Measurements from ENCODE around the gene TMEM150A. TPM values are rescaled to one million over a fixed set of nuclear protein-coding genes. Genes with fewer than 3 reads are reported as not detected.

TMEM150A gene
- total and polyA plus RNA-seq, 2 of the 13 experiments (the other 11 are each of a cell fraction or from before 2014, with no cell fraction given), result 30.1 to 70.4 TPM

DNA sequence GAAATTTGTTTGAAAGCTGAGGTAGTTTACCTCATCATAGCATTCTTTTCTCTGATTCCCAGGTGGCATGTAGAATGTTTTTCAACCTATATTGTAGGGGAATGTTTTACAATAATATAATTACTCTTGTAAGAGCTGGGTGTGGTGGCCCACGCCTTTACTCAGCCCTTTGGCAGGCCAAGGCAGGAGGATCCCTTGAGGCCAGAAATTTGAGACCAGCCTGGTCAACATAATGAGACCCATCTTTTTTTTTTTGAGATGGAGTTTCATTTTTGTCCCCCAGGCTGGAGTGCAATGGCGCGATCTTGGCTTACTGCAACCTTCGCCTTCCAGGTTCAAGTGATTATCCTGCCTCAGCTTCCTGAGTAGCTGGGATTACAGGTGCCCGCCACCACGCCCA is 17.1 kb upstream of the TMEM150A start:
- H3K4me2 ChIP-seq (ENCODE audit: low read depth, low read length), result no peak overlapping the region
- no peak overlapping the region for H2AFZ ChIP-seq (ENCODE audit: low read length)
- no peak overlapping the region for H3K9ac ChIP-seq (ENCODE audit: insufficient read depth, low read depth, low read length)
- peaks cover 10% of the 10 kb centered on the region for H4K20me1 ChIP-seq (ENCODE audit: insufficient read depth, low read length)
- CTCF ChIA-PET (ENCODE audit: low intra/inter-chr PET ratio, low total read pairs), result no interaction called here
- in situ Hi-C loops (cut with HindIII; ENCODE audit: extremely low pct_ligation_motif_present, low pct_unique_long_range_greater_than_20kb) (no loop called here), intact Hi-C loops (cut with micrococcal nuclease; ENCODE audit: unreplicated experiment) (no loop called here)
- H3K4me1 ChIP-seq (ENCODE audit: insufficient read depth, low read length), result peaks cover 60% of the 10 kb centered on the region
- FAIRE-seq (no peak), DNase-seq (ENCODE audit: low spot score) (no peak), ATAC-seq (no peak)
- BruUV-seq (replicated peaks), result no TSS peak
- POLR2A ChIA-PET, result interaction anchor here (1.5 to 5.6 kb wide), 3 partner anchors 18 to 81 kb away, joined by 4 to 36 read pairs (median 8); partner anchors contain the start of gene GGCX
- H3K4me3 ChIP-seq (replicated peaks in 1 of 3; ENCODE audit: insufficient read depth in 1 of 3, low read depth in 2 of 3, low read length in 3 of 3), result no peak overlapping the region
- H3K79me2 ChIP-seq (ENCODE audit: insufficient read depth, low read length), result peaks cover 42% of the 10 kb centered on the region
- H3K27me3 ChIP-seq (ENCODE audit: control insufficient read depth in 1 of 2, insufficient read depth in 2 of 2, low read length in 2 of 2), result no peaks in the 10 kb centered on the region
- WGBS (ENCODE audit: low lambda C conversion rate), result 99% methylated on average over 6 of the region's 6 CpGs
- peaks cover 21 to 52% of the 10 kb centered on the region in 2 experiments for H3K36me3 ChIP-seq (replicated peaks in 1 of 2; ENCODE audit: control insufficient read depth in 1 of 2, insufficient read depth in 2 of 2, low read length in 2 of 2)
- no peak overlapping the region for H3K27ac ChIP-seq (ENCODE audit: extremely low read length, insufficient read depth, low read length)
- H3K9me3 ChIP-seq (ENCODE audit: low read length), result no peaks in the 10 kb centered on the region
- TF ChIP-seq ZNF207 (IDR thresholded peaks at IDR 0.05; ENCODE audit: borderline replicate concordance) (no peak), ZNF674 (CRISPR knock-in tag; IDR thresholded peaks at IDR 0.05; ENCODE audit: low read depth) (no peak), WIZ (CRISPR knock-in tag; IDR thresholded peaks at IDR 0.05) (no peak), ZNF75D (CRISPR knock-in tag; IDR thresholded peaks at IDR 0.05; ENCODE audit: borderline replicate concordance) (no peak), NR1H2 (CRISPR knock-in tag; IDR thresholded peaks at IDR 0.05; ENCODE audit: borderline replicate concordance, low read depth) (no peak), KDM3A (CRISPR knock-in tag; IDR thresholded peaks at IDR 0.05; ENCODE audit: low read depth) (no peak), ZMYM2 (CRISPR knock-in tag; IDR thresholded peaks at IDR 0.05) (no peak), MTA1 (CRISPR knock-in tag; IDR thresholded peaks at IDR 0.05; ENCODE audit: borderline replicate concordance) (no peak), CREM (IDR thresholded peaks at IDR 0.05) (no peak), CREM (CRISPR knock-in tag; IDR thresholded peaks at IDR 0.05) (no peak)
- TF ChIP-seq, protein P1, sequence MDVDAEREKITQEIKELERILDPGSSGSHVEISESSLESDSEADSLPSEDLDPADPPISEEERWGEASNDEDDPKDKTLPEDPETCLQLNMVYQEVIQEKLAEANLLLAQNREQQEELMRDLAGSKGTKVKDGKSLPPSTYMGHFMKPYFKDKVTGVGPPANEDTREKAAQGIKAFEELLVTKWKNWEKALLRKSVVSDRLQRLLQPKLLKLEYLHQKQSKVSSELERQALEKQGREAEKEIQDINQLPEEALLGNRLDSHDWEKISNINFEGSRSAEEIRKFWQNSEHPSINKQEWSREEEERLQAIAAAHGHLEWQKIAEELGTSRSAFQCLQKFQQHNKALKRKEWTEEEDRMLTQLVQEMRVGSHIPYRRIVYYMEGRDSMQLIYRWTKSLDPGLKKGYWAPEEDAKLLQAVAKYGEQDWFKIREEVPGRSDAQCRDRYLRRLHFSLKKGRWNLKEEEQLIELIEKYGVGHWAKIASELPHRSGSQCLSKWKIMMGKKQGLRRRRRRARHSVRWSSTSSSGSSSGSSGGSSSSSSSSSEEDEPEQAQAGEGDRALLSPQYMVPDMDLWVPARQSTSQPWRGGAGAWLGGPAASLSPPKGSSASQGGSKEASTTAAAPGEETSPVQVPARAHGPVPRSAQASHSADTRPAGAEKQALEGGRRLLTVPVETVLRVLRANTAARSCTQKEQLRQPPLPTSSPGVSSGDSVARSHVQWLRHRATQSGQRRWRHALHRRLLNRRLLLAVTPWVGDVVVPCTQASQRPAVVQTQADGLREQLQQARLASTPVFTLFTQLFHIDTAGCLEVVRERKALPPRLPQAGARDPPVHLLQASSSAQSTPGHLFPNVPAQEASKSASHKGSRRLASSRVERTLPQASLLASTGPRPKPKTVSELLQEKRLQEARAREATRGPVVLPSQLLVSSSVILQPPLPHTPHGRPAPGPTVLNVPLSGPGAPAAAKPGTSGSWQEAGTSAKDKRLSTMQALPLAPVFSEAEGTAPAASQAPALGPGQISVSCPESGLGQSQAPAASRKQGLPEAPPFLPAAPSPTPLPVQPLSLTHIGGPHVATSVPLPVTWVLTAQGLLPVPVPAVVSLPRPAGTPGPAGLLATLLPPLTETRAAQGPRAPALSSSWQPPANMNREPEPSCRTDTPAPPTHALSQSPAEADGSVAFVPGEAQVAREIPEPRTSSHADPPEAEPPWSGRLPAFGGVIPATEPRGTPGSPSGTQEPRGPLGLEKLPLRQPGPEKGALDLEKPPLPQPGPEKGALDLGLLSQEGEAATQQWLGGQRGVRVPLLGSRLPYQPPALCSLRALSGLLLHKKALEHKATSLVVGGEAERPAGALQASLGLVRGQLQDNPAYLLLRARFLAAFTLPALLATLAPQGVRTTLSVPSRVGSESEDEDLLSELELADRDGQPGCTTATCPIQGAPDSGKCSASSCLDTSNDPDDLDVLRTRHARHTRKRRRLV (CRISPR knock-in tag; IDR thresholded peaks at IDR 0.05), result no peak
- TF ChIP-seq, protein P2, sequence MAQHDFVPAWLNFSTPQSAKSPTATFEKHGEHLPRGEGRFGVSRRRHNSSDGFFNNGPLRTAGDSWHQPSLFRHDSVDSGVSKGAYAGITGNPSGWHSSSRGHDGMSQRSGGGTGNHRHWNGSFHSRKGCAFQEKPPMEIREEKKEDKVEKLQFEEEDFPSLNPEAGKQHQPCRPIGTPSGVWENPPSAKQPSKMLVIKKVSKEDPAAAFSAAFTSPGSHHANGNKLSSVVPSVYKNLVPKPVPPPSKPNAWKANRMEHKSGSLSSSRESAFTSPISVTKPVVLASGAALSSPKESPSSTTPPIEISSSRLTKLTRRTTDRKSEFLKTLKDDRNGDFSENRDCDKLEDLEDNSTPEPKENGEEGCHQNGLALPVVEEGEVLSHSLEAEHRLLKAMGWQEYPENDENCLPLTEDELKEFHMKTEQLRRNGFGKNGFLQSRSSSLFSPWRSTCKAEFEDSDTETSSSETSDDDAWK (CRISPR knock-in tag; IDR thresholded peaks at IDR 0.05), result no peak
- TF ChIP-seq, protein P3, sequence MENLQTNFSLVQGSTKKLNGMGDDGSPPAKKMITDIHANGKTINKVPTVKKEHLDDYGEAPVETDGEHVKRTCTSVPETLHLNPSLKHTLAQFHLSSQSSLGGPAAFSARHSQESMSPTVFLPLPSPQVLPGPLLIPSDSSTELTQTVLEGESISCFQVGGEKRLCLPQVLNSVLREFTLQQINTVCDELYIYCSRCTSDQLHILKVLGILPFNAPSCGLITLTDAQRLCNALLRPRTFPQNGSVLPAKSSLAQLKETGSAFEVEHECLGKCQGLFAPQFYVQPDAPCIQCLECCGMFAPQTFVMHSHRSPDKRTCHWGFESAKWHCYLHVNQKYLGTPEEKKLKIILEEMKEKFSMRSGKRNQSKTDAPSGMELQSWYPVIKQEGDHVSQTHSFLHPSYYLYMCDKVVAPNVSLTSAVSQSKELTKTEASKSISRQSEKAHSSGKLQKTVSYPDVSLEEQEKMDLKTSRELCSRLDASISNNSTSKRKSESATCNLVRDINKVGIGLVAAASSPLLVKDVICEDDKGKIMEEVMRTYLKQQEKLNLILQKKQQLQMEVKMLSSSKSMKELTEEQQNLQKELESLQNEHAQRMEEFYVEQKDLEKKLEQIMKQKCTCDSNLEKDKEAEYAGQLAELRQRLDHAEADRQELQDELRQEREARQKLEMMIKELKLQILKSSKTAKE (CRISPR knock-in tag; IDR thresholded peaks at IDR 0.05; ENCODE audit: borderline replicate concordance), result no peak
